Right lobe of liver (tissue), 4 donors: ENCODE measurements around the gene ARHGAP15.

Experiments used
- POLR2A ChIP-seq: fragments of 450-650 bp; IDR thresholded peaks from one replicate; pipeline ENCODE4 v1.6.1; 2017; ENCODE audit warnings: antibody characterized with exemption, mild to moderate bottlenecking
- TF ChIP-seq, protein P1 (sequence below), 4 donors: fragments of 200-600 bp in 3 of 4; fragments of 450-650 bp in 1 of 4; IDR thresholded peaks; one replicate each; pipeline versions ENCODE4 v1.5.1 to v1.8.0; 2016 to 2022; ENCODE audit warnings: antibody characterized with exemption in 4 of 4, mild to moderate bottlenecking in 2 of 4
- donor health status: DM: no; HTN: no; CAD: no.
- donor health status: DM: no; HTN: no; CAD: no.
- donor health status: DM: no; HTN: yes; CAD: no.

DNA sequence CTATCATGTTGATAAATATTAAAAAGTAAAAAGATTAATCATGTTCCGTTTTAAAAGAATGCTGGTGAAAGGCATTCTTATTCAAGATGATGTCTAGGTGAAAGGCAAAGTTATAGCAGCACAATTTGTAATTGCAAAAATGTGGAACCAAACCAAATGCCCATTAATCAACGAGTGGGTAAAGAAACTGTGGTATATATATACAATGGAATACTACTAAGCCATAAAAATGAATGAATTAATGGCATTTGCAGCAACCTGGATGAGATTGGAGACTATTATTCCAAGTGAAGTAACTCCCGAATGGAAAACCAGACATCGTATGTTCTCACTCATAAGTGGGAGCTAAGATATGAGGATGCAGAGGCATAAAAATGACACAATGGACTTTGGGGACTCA lies 286.4 kb downstream of the ARHGAP15 start:
- TF ChIP-seq, protein P1, sequence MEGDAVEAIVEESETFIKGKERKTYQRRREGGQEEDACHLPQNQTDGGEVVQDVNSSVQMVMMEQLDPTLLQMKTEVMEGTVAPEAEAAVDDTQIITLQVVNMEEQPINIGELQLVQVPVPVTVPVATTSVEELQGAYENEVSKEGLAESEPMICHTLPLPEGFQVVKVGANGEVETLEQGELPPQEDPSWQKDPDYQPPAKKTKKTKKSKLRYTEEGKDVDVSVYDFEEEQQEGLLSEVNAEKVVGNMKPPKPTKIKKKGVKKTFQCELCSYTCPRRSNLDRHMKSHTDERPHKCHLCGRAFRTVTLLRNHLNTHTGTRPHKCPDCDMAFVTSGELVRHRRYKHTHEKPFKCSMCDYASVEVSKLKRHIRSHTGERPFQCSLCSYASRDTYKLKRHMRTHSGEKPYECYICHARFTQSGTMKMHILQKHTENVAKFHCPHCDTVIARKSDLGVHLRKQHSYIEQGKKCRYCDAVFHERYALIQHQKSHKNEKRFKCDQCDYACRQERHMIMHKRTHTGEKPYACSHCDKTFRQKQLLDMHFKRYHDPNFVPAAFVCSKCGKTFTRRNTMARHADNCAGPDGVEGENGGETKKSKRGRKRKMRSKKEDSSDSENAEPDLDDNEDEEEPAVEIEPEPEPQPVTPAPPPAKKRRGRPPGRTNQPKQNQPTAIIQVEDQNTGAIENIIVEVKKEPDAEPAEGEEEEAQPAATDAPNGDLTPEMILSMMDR (IDR thresholded peaks at IDR 0.05): no peak
- no peak for TF ChIP-seq POLR2A
